HepG2 (cell line): ENCODE data around the gene OLFM1.
"Not testable (repeated sequence)": the region's sequence is repeated elsewhere in the genome, so short reads cannot be mapped to it uniquely, and the experiment has no call there.

Source experiments
- CEBPB ChIP-seq: IDR thresholded peaks from 2 replicates; pipeline ENCODE4 v1.6.1; 2011; ENCODE audit warnings: low read depth, low read length, improper control_type of control experiment, borderline replicate concordance
- CREM ChIP-seq, 2 experiments: sonication (generic) in 1 of 2; formaldehyde crosslinking in 1 of 2; IDR thresholded peaks; 2 replicates each; pipeline versions ENCODE4 v1.4.0 to v1.6.1; 2016 to 2020; ENCODE audit warnings: antibody characterized with exemption in 1 of 2, mild to moderate bottlenecking in 1 of 2, missing genetic modification reagents in 1 of 2
- FOXP1 ChIP-seq, 2 experiments: fragments of 450-650 bp in 1 of 2; IDR thresholded peaks; 2 replicates each; pipeline ENCODE4 v1.6.1; 2017 to 2018; ENCODE audit warnings: antibody characterized with exemption in 1 of 2
- JDP2 ChIP-seq: sonication (generic); formaldehyde crosslinking; IDR thresholded peaks from 2 replicates; pipeline ENCODE4 v1.8.1; 2022; ENCODE audit warnings: missing genetic modification reagents, borderline replicate concordance
- MEIS1 ChIP-seq: sonication (generic); formaldehyde crosslinking; IDR thresholded peaks from 2 replicates; pipeline ENCODE4 v1.9.0; 2021; ENCODE audit warnings: mild to moderate bottlenecking, missing genetic modification reagents, moderate library complexity, borderline replicate concordance
- MTA3 ChIP-seq: sonication (generic); formaldehyde crosslinking; IDR thresholded peaks from 2 replicates; pipeline ENCODE4 v1.4.0; 2020; ENCODE audit warnings: missing genetic modification reagents
- NCOR1 ChIP-seq: fragments of 200-600 bp; sonication (generic); IDR thresholded peaks from 2 replicates; pipeline ENCODE4 v1.7.0; 2017; ENCODE audit warnings: antibody characterized with exemption, low read length, borderline replicate concordance
- RCOR2 ChIP-seq: IDR thresholded peaks from 2 replicates; pipeline ENCODE4 v1.6.1; 2016; ENCODE audit warnings: missing biosample characterization, missing genetic modification reagents
- TARDBP ChIP-seq: sonication (generic); formaldehyde crosslinking; IDR thresholded peaks from 2 replicates; pipeline ENCODE4 v1.8.0; 2022; ENCODE audit warnings: mild to moderate bottlenecking, missing genetic modification reagents
- ZNF589 ChIP-seq: sonication (generic); formaldehyde crosslinking; conservative IDR thresholded peaks from 2 replicates; pipeline ENCODE4 v1.8.0; 2022; ENCODE audit warnings: mild to moderate bottlenecking, moderate library complexity, missing genetic modification reagents
- ZSCAN12 ChIP-seq: sonication (generic); formaldehyde crosslinking; IDR thresholded peaks from 2 replicates; pipeline ENCODE4 v1.9.0; 2021; ENCODE audit warnings: mild to moderate bottlenecking, missing genetic modification reagents
- TF ChIP-seq, protein P1 (sequence below): sonication (generic); formaldehyde crosslinking; IDR thresholded peaks from 2 replicates; pipeline ENCODE4 v1.5.0; 2020; ENCODE audit warnings: mild to moderate bottlenecking, missing genetic modification reagents, moderate library complexity
- TF ChIP-seq, protein P2 (sequence below): IDR thresholded peaks from 2 replicates; pipeline ENCODE4 v1.6.1; 2012; ENCODE audit warnings: inconsistent platforms
- TF ChIP-seq, protein P3 (sequence below): sonication (generic); formaldehyde crosslinking; IDR thresholded peaks from 2 replicates; pipeline ENCODE4 v1.8.0; 2022; ENCODE audit warnings: missing genetic modification reagents, mild to moderate bottlenecking, moderate library complexity, borderline replicate concordance

DNA sequence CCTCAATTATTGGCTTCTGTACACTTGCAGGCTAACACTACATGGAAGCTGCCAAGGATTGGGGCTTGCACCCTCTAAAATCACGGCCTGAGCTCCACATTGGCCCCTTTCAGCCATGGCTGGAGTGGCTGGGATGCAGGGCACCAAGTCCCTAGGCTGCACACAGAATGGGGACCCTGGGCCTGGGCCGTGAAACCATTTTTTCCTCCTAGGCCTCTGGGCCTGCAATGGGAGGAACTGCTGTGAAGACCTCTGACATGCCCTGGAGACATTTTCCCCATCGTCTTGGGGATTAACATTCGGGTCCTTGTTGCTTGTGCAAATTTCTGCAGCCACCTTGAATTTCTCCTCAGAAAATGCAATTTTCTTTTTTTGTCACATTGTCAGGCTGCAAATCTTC, 23.6 kb upstream of the OLFM1 start:
- TF ChIP-seq TARDBP (CRISPR knock-in tag); FOXP1 (IDR thresholded peaks at IDR 0.05); FOXP1 (CRISPR knock-in tag; IDR thresholded peaks at IDR 0.05); MEIS1 (CRISPR knock-in tag); CEBPB; MTA3 (CRISPR knock-in tag); CREM (IDR thresholded peaks at IDR 0.05); CREM (CRISPR knock-in tag; IDR thresholded peaks at IDR 0.05); ZSCAN12; NCOR1; ZNF589 (CRISPR knock-in tag); RCOR2 (CRISPR knock-in tag); JDP2 (CRISPR knock-in tag): not testable (repeated sequence)
- TF ChIP-seq, protein P1, sequence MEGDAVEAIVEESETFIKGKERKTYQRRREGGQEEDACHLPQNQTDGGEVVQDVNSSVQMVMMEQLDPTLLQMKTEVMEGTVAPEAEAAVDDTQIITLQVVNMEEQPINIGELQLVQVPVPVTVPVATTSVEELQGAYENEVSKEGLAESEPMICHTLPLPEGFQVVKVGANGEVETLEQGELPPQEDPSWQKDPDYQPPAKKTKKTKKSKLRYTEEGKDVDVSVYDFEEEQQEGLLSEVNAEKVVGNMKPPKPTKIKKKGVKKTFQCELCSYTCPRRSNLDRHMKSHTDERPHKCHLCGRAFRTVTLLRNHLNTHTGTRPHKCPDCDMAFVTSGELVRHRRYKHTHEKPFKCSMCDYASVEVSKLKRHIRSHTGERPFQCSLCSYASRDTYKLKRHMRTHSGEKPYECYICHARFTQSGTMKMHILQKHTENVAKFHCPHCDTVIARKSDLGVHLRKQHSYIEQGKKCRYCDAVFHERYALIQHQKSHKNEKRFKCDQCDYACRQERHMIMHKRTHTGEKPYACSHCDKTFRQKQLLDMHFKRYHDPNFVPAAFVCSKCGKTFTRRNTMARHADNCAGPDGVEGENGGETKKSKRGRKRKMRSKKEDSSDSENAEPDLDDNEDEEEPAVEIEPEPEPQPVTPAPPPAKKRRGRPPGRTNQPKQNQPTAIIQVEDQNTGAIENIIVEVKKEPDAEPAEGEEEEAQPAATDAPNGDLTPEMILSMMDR (CRISPR knock-in tag), result not testable (repeated sequence)
- TF ChIP-seq, protein P2, sequence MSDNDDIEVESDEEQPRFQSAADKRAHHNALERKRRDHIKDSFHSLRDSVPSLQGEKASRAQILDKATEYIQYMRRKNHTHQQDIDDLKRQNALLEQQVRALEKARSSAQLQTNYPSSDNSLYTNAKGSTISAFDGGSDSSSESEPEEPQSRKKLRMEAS, result not testable (repeated sequence)
- TF ChIP-seq, protein P3, sequence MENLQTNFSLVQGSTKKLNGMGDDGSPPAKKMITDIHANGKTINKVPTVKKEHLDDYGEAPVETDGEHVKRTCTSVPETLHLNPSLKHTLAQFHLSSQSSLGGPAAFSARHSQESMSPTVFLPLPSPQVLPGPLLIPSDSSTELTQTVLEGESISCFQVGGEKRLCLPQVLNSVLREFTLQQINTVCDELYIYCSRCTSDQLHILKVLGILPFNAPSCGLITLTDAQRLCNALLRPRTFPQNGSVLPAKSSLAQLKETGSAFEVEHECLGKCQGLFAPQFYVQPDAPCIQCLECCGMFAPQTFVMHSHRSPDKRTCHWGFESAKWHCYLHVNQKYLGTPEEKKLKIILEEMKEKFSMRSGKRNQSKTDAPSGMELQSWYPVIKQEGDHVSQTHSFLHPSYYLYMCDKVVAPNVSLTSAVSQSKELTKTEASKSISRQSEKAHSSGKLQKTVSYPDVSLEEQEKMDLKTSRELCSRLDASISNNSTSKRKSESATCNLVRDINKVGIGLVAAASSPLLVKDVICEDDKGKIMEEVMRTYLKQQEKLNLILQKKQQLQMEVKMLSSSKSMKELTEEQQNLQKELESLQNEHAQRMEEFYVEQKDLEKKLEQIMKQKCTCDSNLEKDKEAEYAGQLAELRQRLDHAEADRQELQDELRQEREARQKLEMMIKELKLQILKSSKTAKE (CRISPR knock-in tag), result not testable (repeated sequence)
